ES-I3 (cell line): ENCODE measurements around the gene ETHE1.
A peak's percentile ranks its signal among the peaks of the same experiment; 100 is the strongest.

ENCODE experiments used
- H3K36me3 ChIP-seq: 2 replicates; pipeline ENCODE4 v1.6.1; 2013; ENCODE audit warnings: mild to moderate bottlenecking, low read length, control low read depth, moderate library complexity; ENCODE audit not compliant: insufficient read depth
- H3K4me1 ChIP-seq: 2 replicates; pipeline ENCODE4 v1.6.1; 2013; ENCODE audit warnings: mild to moderate bottlenecking, control low read depth, low read length; ENCODE audit not compliant: insufficient read depth
- H3K9ac ChIP-seq: 2 replicates; pipeline ENCODE4 v1.6.1; 2013; ENCODE audit warnings: low read depth, mild to moderate bottlenecking, low read length, moderate library complexity
- H3K9me3 ChIP-seq: 2 replicates; pipeline ENCODE4 v1.6.1; 2013; ENCODE audit warnings: mild to moderate bottlenecking, low read length, moderate library complexity; ENCODE audit not compliant: control insufficient read depth, insufficient read depth

The ETHE1 gene, protein sequence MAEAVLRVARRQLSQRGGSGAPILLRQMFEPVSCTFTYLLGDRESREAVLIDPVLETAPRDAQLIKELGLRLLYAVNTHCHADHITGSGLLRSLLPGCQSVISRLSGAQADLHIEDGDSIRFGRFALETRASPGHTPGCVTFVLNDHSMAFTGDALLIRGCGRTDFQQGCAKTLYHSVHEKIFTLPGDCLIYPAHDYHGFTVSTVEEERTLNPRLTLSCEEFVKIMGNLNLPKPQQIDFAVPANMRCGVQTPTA

DNA sequence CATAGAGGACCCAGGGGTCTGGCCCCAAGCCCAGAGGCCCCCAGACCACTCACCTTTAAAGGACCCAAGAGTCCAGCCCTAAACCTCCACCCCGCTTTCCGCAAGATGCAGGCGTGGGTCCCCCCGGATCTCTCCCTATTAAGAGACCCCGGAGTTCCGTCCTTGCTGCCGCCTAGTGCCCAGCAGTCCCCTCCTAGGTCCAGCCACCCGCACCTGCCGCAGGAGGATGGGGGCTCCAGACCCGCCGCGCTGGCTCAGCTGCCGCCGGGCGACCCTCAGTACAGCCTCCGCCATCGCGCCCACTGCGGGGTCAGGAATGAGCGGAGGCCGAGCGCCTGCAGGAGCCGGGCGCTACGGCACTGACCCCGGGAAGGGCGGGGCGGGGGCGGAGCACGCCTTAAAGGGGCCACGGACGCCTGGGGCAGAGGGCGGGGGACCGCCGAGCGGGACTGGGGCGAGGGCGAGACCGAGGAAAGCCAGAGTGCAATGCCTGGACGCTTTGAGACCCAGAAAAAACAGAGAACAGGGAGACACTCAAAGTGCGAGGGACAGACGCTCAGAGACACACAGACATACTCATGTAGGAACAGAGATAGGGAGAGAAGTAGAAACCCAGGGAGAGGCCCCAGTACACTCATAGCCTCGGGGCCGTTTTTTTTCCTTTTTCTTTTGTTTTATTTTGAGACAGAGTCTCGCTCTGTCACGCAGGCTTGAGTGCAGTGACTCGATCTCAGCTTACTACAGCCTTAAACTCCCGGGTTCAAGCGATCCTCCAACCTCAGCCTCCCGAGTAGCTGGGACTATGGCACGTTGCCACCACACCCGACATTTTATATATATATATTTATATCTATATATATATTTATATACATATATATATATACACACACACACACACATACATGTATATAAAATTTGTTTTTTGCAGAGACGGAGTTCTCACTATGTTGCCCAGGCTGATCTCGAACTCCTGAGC lies at the start of gene ETHE1:
Gene ETHE1 (minus strand): TSS at position 318 of the 976 bp plus-strand sequence. CDS start 24 bp downstream, at position 294.
- Histone ChIP-seq H3K9me3 (no peaks in the 10 kb centered on the region; the same call in 1 of the 2 replicates), H3K9ac (peak within 1 kb of the TSS; percentile 62), H3K4me1 (peaks cover 7% of the 10 kb centered on the region)

DNA sequence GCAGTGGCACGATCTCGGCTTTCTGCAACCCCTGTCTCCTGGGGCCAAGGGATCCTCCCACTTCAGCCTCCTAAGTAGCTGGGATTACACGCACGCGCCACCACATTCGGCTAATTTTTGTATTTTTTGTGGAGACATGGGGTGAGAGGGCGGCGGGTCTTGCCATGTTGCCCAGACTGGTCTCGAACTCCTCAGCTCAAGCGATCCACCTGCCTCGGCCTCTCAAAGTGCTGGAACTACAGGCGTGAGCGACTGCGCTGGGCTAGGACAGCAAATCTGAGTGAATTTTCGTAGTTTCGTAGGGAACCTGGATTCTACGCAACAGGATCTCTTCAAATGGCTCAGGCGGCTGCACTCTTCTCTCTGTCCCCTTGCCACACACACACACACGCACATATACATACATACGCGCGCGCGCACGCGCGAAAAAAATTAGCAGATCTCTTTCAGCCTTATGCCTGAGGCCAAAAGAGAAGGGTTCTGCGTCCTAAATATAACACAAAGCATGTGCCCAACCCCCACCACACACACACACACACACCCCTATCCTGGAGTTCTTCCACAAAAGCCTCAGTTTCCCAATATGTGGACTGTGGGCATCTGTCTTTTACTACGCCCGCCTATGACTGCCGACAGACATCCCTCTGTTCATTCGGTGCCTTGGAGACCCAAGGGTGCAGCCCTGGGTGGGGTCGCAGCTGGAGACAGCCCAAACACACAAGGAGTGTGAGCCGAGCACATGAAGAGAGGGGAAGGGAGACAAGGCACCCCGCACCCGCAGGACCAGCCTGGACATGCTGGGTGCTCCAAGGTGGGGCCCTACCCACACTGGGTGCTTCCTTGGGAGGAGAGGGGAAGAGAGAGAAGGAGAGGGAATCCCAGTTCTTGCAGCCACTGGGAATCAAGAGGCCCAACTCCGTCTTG lies 49.2 kb upstream of the ETHE1 start:
- Histone ChIP-seq H3K9me3 (no peaks in the 10 kb centered on the region; the same call in 1 of the 2 replicates), H3K36me3 (no peaks in the 10 kb centered on the region; the same call in 1 of the 2 replicates), H3K4me1 (peaks cover 6% of the 10 kb centered on the region; the same call in 1 of the 2 replicates), H3K9ac (peak overlapping the region; percentile 47)

More for the DNA sequence above, at the start of gene ETHE1:
- no peaks in the 10 kb centered on the region for H3K36me3 ChIP-seq

DNA sequence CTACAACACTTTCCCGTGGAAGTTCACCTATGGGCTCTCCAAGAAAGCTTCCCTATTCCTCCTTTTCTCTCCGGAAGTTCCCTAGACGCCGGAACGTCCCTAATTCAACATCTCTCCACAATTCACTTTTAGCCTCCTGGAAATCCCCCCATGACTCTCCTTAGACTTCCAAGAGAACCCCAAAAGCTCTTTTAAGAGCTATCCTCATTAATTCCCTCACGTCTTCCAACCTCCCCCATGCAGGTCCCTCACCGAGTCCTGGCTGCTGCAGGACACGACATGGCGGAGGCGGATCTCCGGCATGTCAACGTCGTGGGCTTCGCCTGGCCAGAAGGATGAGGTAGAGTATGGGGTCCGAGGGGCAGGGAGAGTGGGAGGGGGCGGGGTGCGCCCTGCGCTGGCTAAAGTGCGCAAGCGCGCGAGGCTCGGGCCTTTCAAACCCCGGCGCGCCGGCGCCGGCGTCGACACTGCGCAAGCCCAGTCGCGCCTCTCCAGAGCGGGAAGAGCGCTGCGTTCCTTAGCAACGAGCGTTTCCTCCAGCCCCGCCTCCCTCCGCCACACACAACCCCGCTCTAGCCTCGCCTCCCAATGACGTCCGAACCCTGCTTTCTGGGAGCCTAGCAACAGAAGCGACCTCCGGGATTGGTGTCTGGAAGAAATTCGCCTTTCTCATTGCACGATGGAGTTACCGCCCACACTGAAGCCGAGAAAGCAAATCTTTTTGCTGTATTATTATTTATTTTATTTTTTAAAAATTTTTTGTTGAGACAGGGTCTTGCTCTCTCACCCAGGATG lies 48.4 kb upstream of the ETHE1 start, which contains the start of the genes PINLYP and XRCC1:
Gene PINLYP (plus strand): TSS at position 646 of the 795 bp plus-strand sequence. CDS start 1,391 bp downstream, outside the sequence.
Gene XRCC1 (minus strand): TSS at position 372 of the 795 bp plus-strand sequence. CDS start 69 bp downstream, at position 303.
- Histone ChIP-seq H3K36me3 (no peaks in the 10 kb centered on the region; the same call in 1 of the 2 replicates), H3K9me3 (no peaks in the 10 kb centered on the region; the same call in 1 of the 2 replicates), H3K9ac (peak within 1 kb of the TSS; percentile 98), H3K4me1 (peaks cover 6% of the 10 kb centered on the region; the same call in 1 of the 2 replicates)

DNA sequence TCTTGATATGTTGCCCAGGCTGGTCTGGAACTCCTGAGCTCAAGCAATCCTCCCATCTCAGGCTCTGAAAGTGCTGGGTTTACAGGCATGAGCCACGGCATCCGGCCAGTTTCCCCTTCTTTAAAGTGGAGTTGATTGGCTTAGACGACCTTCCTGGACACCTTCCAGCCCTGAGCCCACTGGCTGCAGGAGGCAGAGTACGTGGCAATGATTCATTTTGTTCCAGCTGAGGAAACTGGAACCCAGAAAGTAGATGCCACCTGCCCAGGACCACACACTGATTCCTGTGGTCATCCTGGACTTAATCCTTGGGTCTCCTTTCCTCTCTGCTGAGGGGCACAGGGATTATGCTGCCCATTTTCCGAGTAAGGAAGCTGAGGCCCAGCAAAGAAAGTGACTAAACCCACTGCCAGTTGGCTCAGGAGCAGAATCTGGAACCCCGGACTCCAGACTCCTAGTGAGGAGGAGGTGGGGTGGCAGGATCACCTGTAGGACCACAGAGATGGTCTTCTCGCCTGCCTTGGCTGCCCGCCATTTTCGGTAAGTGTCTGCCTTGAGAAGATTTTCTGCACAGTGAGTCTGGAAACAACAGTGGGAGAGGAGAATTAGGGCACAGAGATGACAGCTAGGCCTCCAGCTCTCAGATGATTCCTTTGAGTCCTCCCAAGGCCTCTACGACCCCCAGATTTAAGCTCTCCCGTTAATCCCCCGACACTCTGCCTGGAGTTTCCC lies 47.6 kb upstream of the ETHE1 start:
- Histone ChIP-seq H3K36me3 (no peaks in the 10 kb centered on the region; the same call in 1 of the 2 replicates), H3K9me3 (no peaks in the 10 kb centered on the region; the same call in 1 of the 2 replicates), H3K9ac (peak overlapping the region; percentile 98), H3K4me1 (peaks cover 6% of the 10 kb centered on the region; the same call in 1 of the 2 replicates)

DNA sequence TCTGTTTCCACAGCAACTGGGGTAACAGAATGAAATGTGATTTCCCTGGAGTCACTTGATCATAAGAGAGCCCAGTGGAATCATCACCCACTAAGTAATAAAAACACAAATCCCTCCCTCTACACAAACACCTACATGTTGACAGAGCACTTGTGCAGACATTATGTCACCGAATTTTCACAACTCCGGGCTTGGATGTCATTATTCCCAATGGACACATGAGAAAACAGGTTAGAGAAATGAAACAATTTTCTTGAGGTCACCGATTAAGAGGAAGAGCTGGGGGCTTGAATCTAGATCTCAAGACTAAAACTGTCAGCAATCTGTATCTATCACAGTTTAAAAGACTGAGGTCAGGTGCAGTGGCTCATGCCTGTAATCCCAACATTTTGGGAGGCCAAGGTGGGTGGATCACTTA lies 45.2 kb upstream of the ETHE1 start:
- no peak overlapping the region for H3K9ac ChIP-seq
- no peaks in the 10 kb centered on the region for H3K9me3 ChIP-seq
- no peaks in the 10 kb centered on the region; the same call in 1 of the 2 replicates for H3K36me3 ChIP-seq
- H3K4me1 ChIP-seq, result peaks cover 6% of the 10 kb centered on the region; the same call in 1 of the 2 replicates

DNA sequence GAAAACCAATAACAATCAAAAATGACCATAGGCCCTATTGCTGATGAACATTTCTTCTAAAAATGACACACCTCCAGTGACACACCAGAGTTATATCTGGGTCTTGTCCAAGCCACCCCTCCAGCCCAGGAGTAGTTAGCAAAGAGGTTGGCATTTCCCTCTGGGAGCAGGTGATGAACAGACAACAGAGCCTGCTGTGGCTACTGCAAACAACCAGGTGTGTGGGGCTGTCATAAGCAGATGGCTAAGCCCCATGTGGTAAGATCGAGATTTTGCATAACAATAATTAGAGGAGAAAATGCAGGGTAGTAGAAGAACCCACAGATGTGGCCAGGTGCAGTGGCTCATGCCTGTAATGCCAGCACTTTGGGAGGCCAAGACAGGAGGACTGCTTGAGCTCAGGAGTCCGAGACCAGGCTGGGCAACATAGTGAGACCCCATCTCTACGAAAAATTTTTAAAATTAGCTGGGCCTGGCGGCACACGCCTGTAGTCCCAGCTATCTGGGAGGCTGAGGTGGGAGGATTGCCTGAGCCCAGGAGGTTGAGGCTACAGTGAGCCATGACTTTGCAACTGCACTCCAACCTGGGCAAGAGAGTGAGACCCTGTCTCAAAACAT lies 43.3 kb upstream of the ETHE1 start:
- no peak overlapping the region for H3K9ac ChIP-seq
- H3K36me3 ChIP-seq, result no peaks in the 10 kb centered on the region; the same call in 1 of the 2 replicates
- H3K4me1 ChIP-seq, result peaks cover 6% of the 10 kb centered on the region; the same call in 1 of the 2 replicates

DNA sequence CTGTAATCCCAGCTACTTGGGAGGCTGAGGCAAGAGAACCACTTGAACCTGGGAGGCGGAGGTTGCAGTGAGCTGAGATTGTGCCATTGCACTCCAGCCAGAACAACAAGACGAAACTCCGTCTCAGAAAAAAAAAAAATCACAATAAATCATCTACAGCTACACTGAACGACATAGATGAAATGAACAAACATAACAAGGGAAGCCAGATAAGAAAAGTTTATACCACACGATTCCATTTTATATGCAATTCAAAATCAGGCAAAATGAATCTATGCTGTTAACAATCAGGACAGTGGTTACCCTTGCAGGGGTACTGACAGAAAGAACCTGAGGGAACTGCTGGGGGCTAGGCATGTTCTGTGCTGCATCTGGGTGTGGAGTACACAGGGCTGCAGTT lies 42.7 kb upstream of the ETHE1 start:
- H3K9me3 ChIP-seq, result no peaks in the 10 kb centered on the region
- H3K36me3 ChIP-seq, result no peaks in the 10 kb centered on the region; the same call in 1 of the 2 replicates
- peaks cover 3% of the 10 kb centered on the region; the same call in 1 of the 2 replicates for H3K4me1 ChIP-seq
- H3K9ac ChIP-seq, result no peak overlapping the region

More for the DNA sequence above, 43.3 kb upstream of the ETHE1 start:
- H3K9me3 ChIP-seq, result no peaks in the 10 kb centered on the region

DNA sequence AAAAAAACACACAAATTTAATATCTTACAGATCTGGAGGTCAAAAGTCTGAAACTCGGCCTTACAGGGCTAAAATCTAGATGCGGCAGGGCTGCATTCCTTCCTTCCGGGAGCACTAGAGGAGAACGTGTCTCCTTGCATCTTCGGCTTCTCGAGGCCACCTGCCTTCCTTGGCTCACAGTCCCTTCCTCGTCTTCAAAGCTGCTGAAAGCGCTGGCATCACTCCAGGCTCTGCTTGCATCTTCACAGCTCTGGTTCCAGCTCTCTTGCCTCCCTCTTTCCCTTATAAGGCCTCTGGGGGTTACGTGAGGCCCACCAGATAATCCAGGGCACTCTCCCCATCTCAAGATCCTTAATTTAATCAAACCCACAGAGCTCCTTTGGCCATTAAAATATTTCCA lies 37.8 kb upstream of the ETHE1 start:
- Histone ChIP-seq H3K4me1 (no peaks in the 10 kb centered on the region), H3K9me3 (no peaks in the 10 kb centered on the region), H3K36me3 (peaks cover 4% of the 10 kb centered on the region), H3K9ac (no peak overlapping the region)

DNA sequence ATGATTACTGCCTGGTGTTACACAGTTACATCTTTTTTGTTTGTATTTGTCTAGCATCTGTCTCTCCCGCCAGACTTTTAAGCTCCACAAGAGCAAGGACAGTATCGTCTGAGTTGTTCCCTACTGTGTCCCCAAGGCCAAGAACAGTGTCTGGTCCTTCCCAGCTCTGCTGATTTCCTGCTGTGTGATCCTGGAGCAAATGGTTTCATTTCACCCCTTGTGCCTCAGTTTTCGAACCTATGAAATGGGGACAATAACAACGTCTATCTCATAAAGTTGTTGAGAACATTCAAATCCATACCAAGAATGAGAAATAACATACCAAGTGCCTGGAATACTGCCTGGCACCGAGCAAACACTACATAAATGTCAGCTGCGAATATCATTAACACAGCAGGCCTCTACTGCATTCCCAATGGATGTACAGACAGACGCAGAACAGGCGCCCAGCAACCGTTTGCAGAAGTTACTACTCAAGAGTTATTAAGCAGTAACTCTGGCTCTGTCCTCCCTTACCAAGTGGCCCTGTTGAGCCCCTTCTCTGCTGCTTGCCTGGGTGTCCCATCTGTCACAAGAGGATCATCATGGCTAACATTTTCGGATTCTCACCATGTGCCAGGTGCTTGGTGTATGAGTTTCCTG lies 36.9 kb upstream of the ETHE1 start:
- no peaks in the 10 kb centered on the region for H3K4me1 ChIP-seq
- H3K36me3 ChIP-seq, result peaks cover 4% of the 10 kb centered on the region
- no peak overlapping the region for H3K9ac ChIP-seq
- H3K9me3 ChIP-seq, result no peaks in the 10 kb centered on the region

DNA sequence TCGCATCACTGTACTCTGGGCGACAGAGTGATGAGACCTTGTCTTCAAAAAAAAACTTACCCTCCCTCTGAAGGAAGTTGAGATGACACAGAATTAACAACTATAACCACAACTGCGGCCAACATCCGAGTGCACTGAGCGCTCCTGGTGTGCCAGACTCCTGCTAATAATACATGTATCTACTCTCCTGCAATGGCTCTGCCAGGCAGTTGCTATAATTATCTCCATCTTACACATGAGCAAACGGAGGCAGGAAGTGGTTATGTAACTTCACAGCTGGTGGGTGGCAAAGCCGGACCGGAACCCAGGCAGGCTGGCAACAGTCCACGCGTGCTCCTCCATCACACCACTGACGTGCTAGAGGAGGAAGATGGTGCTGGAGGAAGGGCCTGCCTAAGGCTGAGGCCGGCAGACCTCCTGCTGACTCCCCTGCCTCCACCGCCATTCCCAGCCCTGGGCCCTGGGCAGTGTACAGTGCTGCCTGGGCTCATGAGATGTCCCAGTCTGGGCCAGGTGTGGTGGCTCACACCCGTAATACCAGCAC lies 35.8 kb upstream of the ETHE1 start:
- Histone ChIP-seq H3K36me3 (peaks cover 4% of the 10 kb centered on the region), H3K9me3 (no peaks in the 10 kb centered on the region), H3K4me1 (no peaks in the 10 kb centered on the region), H3K9ac (no peak overlapping the region)

DNA sequence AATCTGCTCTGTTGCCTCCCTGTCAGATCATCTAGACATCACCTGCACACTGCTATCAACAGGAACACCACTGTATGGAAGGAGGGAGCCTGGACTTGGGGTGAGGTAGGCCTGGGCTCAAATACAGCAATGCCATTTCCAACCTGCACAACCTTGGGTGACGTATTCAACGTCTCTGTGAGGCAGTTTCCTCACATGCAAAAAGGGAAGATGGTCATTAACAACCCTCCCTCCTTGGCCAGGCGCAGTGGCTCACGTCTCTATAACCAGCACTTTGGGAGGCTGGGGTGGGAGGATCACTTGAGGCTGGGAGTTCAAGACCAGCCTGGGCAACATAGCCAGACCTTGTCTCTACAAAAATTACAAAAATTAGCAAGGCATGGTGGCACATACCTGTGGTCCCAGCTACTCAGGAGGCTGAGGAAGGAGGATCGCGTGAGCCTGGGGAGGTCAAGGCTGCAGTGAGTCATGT lies 35.3 kb upstream of the ETHE1 start:
- H3K4me1 ChIP-seq, result no peaks in the 10 kb centered on the region
- H3K36me3 ChIP-seq, result peaks cover 4% of the 10 kb centered on the region
- H3K9ac ChIP-seq, result no peak overlapping the region
- no peaks in the 10 kb centered on the region for H3K9me3 ChIP-seq
